Activated naive CD4-positive, alpha-beta T cell (primary cell): ENCODE results near the gene ABCC8.

Experiments used
- DNase-seq, 4 experiments: peaks; one replicate each; lab custom pipeline; 2025; lab: John Stamatoyannopoulos, UW

ABCC8 gene

DNA sequence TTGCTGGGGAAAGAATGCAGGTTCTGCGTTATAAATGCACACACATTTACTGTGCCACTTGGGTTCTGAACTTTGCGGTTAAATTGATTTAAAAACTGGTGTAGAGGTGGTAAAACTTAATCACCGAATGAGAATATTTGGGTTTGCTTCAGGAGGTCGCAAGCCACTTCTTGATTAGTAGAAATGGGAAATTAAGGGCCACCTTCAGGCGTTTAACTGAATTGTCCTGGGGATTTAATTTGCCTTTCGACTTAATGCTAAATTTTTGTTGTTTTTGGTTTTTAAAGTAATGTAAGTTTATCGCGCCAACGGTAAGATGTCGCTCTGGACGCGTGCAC lies 125.5 kb downstream of the ABCC8 start:
- DNase-seq, result no peak

DNA sequence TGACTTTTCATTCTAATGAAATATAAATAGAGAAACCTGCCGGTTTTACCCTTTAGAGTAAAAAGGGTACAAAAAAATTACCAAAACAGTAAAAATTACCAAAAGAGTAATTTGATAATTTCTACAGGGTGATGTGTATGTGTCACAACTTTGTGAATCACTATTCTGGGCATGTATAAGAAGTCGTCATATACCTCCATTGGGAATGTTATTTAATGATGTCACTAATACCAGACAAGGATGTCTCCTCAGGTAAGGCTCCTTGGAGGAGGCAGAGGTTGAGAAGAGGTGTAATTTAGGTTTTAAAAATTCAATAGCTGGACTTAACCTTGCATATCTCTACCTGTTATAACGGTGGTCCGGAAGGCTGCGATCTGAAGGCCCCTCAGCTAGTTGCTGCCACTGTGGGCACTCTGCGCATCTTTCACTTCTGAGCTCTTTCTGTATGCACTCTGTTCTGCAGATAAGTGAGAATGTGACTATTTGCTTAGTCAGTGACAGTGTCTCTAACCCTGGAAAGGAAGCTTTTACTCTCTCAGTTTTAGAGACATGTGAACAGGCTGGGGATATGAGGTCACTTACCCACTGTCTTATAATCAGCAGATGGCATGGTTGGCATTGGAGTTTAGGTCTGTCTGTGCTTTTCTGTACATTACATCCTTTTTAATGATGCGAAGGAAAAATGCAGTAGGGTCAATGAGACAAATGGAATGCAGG lies 126.0 kb downstream of the ABCC8 start:
- DNase-seq, result no peak

DNA sequence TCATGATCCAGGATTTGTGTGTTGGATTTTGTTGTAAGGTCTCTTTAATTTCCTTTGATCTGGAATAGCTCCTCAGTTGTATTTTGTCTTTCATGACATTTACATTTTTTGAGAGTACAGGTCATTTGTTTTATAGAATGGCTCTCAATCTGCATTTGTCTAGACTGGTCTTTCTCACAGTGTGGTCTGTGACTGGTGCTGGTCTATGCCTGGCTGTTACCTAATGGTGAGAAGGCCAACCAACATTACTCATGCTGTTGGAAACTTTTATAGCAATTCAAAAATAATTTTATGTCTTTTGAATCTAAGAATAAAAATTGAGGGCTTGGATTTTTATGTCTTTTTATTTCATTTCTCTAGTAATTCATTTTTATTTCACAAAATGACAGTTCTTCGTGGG lies 129.0 kb downstream of the ABCC8 start:
- no peak for DNase-seq

GRCh38 chr11:17343907-17344306 lies 132.7 kb downstream of the ABCC8 start:
- DNase-seq, result no peak

- DNase-seq, result no peak
These were observed 133.4 kb downstream of the ABCC8 start for GRCh38 chr11:17343257-17343656.
